ENCODE data around the gene FNIP2. TPM values are rescaled to one million over a fixed set of nuclear protein-coding genes. Genes with fewer than 3 reads are reported as not detected.
A peak's percentile ranks its signal among the peaks of the same experiment; 100 is the strongest.

FNIP2 gene
- total and polyA plus RNA-seq, 12 donors: 8.5 to 89.7 (median 47.0) TPM

DNA sequence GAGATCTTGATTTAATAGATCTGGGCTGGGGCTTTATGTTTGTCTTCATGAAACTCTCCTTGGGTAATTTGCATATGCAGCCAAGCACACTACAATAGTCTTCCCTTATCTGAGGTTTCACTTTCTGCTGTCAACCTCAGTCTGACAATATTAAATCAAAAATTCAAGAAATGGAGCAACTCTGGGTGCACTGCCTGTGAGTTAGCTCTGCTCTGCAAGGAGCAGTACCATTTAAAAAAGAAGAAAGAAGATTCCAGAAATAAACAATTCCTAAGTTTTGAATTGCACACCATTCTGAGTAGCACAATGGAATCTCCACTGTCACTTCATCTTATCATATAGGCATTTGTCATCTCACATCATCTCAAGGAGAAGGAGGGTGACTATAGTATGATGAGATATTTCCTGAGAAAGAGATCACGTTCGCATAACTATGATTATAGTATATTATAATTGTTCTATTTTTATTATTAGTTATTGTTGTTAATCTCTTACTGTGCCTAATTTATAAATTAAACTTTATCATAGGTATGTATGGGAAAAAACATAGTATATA lies 9.4 kb downstream of the FNIP2 start:
- no peaks in the 10 kb centered on the region for H3K36me3 ChIP-seq
- WGBS, 2 donors: 47 to 60% methylated on average over 2 of the region's 2 CpGs
- peak in 1 of 8 donors; percentile 26 for ATAC-seq
- no peak for DNase-seq
- no peaks in the 10 kb centered on the region for H3K27me3 ChIP-seq
- peaks cover 10 to 90% (median 74%) of the 10 kb centered on the region in 9 donors for H3K4me1 ChIP-seq
- H3K9me3 ChIP-seq: no peaks in the 10 kb centered on the region
- intact Hi-C loops (cut with DNase I): loop anchor here in 6 of 10 donors (1.0 to 10.0 kb wide), 6 partner anchors 23 to 327 kb away; partner anchors contain the start of gene RAPGEF2 (in 1 of the 6)
- peak overlapping the region in 4 of 10 donors; percentile 7 to 23 (median 14) for H3K27ac ChIP-seq
- TF ChIP-seq, protein P1, sequence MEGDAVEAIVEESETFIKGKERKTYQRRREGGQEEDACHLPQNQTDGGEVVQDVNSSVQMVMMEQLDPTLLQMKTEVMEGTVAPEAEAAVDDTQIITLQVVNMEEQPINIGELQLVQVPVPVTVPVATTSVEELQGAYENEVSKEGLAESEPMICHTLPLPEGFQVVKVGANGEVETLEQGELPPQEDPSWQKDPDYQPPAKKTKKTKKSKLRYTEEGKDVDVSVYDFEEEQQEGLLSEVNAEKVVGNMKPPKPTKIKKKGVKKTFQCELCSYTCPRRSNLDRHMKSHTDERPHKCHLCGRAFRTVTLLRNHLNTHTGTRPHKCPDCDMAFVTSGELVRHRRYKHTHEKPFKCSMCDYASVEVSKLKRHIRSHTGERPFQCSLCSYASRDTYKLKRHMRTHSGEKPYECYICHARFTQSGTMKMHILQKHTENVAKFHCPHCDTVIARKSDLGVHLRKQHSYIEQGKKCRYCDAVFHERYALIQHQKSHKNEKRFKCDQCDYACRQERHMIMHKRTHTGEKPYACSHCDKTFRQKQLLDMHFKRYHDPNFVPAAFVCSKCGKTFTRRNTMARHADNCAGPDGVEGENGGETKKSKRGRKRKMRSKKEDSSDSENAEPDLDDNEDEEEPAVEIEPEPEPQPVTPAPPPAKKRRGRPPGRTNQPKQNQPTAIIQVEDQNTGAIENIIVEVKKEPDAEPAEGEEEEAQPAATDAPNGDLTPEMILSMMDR (IDR thresholded peaks at IDR 0.05): no peak
- no peak overlapping the region for H3K4me3 ChIP-seq

DNA sequence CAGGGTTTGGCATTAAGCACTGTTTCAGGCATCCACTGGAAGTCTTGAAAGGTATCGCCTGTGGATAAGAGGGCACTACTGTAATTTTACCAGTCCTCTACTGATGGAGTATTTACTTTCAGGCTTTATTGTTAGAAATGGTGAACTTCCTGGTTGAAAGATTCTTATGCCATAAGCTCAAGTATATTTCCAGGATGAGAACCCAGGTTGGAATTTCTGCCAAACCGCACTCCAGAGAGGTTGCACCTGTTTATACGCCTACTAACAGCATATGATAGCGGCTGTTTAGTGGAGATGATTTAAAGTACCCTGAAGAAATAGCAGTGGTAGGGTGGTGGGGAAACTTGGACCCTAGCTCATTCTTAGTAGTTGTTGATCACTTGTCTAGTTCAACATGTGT lies 9.9 kb downstream of the FNIP2 start:
- H3K27me3 ChIP-seq: no peaks in the 10 kb centered on the region
- no peaks in the 10 kb centered on the region for H3K9me3 ChIP-seq
- ATAC-seq (no peak), DNase-seq (no peak)
- H3K4me1 ChIP-seq: peaks cover 11 to 90% (median 74%) of the 10 kb centered on the region in 9 donors
- no peaks in the 10 kb centered on the region for H3K36me3 ChIP-seq
- H3K4me3 ChIP-seq: no peak overlapping the region
- TF ChIP-seq, protein P1 (IDR thresholded peaks at IDR 0.05): no peak
- intact Hi-C loops (cut with DNase I): loop anchor here in 6 of 10 donors (1.0 to 10.0 kb wide), 6 partner anchors 23 to 326 kb away; partner anchors contain the start of gene RAPGEF2 (in 1 of the 6)
- peak overlapping the region in 3 of 10 donors; percentile 7 to 23 (median 16) for H3K27ac ChIP-seq
- 59 to 74% methylated on average over 4 of the region's 4 CpGs for WGBS, 2 donors

DNA sequence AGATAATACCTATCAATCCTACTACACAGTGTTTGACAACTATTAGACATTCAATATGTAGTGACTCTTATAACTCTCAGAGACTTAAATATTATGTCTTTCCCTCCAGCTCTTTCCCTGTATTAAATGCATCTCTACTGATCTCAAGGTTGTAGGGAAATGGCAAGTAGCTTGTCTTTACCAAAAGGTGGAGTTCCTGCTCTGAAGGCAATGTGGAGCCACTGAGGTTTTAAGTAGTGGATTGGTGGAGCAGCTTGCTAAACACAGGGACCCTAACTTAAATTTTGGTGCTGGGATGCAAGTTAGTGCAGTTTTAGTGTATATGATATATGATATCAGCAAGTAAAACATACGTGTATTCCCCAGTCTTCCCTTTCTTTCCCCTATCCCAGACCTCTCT lies 13.1 kb downstream of the FNIP2 start:
- WGBS, 2 donors: 24 to 29% methylated on average over 1 of the region's 1 CpG
- Histone ChIP-seq H3K27me3 (no peaks in the 10 kb centered on the region), H3K9me3 (no peaks in the 10 kb centered on the region), H3K4me3 (no peak overlapping the region), H3K36me3 (no peaks in the 10 kb centered on the region), H3K4me1 (peaks cover 12 to 91% (median 78%) of the 10 kb centered on the region in 9 donors), H3K27ac (peak overlapping the region in 7 of 10 donors; percentile 0 to 68 (median 44))
- TF ChIP-seq, protein P1 (IDR thresholded peaks at IDR 0.05): no peak
- ATAC-seq (no peak), DNase-seq (no peak)
- intact Hi-C loops (cut with DNase I): no loop called here

DNA sequence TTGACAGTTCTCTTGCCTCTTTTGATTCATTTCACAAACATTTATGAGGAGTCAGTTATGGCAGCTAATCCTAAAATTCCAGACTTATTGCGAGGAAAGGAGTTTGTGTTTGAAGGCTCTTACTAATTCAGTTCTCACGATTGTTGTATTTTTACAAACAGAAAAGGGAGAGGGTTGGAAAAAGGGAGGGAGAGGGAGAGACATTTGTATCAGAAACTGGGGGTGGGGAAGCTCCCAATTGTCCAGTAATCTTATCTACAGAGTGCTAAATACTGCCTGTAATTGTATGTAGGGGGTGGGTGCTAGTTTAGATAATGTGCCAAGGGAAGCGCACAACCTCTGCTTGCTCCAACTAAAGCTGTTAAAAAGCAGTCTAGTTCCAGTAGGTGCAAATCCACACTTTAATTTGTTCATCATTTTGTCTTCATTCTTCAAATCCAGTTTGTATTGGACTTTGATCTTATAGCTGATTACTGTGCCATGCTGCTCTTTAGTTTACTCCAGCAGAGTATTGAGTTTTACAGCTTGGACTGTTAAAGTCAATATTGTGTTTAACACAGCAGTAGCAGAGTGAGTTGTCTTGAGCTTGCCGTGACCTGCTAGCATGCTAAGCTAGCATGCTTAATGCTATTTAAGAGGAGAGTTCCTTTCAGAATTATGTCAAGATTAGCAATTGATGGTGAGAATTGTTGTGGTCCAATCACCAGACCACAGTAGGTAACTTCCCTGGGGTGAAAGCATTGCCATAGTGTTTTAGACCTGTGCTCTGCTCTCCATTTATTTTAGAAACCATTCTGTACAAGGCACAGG lies 13.9 kb downstream of the FNIP2 start:
- no peak for DNase-seq
- Histone ChIP-seq H3K27ac (peak overlapping the region in 8 of 10 donors; percentile 0 to 68 (median 43)), H3K4me3 (peak overlapping the region in 1 of 10 donors; percentile 6), H3K27me3 (no peaks in the 10 kb centered on the region), H3K9me3 (no peaks in the 10 kb centered on the region), H3K36me3 (no peaks in the 10 kb centered on the region), H3K4me1 (peaks cover 12 to 91% (median 78%) of the 10 kb centered on the region in 9 donors)
- intact Hi-C loops (cut with DNase I): no loop called here
- ATAC-seq: peak in 1 of 8 donors; percentile 55
- 24 to 31% methylated on average over 4 of the region's 4 CpGs for WGBS, 2 donors
- TF ChIP-seq, protein P1 (IDR thresholded peaks at IDR 0.05): no peak

All from heart right ventricle (tissue), 16 donors.